ENCODE results near the gene MED20.

Gene MED20

GRCh38 chr6:41940759-41941279 lies 19.9 kb upstream of the MED20 start:
- no peak for DNase-seq

GRCh38 chr6:41939848-41940758 lies 19.2 kb upstream of the MED20 start:
- DNase-seq: no peak

GRCh38 chr6:41939176-41939847 lies 18.4 kb upstream of the MED20 start:
- no peak for DNase-seq

GRCh38 chr6:41938590-41939175 lies 17.7 kb upstream of the MED20 start:
- no peak for DNase-seq

GRCh38 chr6:41937861-41938574 lies 17.1 kb upstream of the MED20 start:
- no peak for DNase-seq

GRCh38 chr6:41937472-41937860 lies 16.5 kb upstream of the MED20 start:
- no peak for DNase-seq

GRCh38 chr6:41936073-41936837 lies 15.3 kb upstream of the MED20 start:
- DNase-seq: peak; percentile 62 to 78

GRCh38 chr6:41935685-41936072 lies 14.7 kb upstream of the MED20 start:
- no peak for DNase-seq

GRCh38 chr6:41935193-41935574 lies 14.2 kb upstream of the MED20 start:
- no peak for DNase-seq

GRCh38 chr6:41934278-41935192 lies 13.6 kb upstream of the MED20 start:
- no peak for DNase-seq

- no peak for DNase-seq
Observed at GRCh38 chr6:41932378-41932777, 11.4 kb upstream of the MED20 start.

- DNase-seq: no peak
Observed at GRCh38 chr6:41931792-41932191, 10.9 kb upstream of the MED20 start.

GRCh38 chr6:41929924-41930323 lies 9.0 kb upstream of the MED20 start:
- DNase-seq: no peak

- DNase-seq: no peak
Observed at GRCh38 chr6:41927253-41927652, 6.3 kb upstream of the MED20 start.

GRCh38 chr6:41922154-41922553 lies 1.2 kb upstream of the MED20 start:
- DNase-seq: no peak

GRCh38 chr6:41921712-41921998 lies 716 bp upstream of the MED20 start:
- DNase-seq: no peak

GRCh38 chr6:41917528-41917927 lies 3.4 kb downstream of the MED20 start:
- DNase-seq: peak; percentile 79 to 95

- DNase-seq: no peak
Observed at GRCh38 chr6:41914869-41915530, 5.9 kb downstream of the MED20 start.

GRCh38 chr6:41914343-41914742 lies 6.6 kb downstream of the MED20 start:
- no peak for DNase-seq

- no peak for DNase-seq
Observed at GRCh38 chr6:41909727-41910126, 11.2 kb downstream of the MED20 start.
